Measurements from ENCODE around the gene LRBA.

The LRBA gene

GRCh38 chr4:150599547-150599946 lies 415.5 kb downstream of the LRBA start:
- no peak for DNase-seq (ENCODE audit: extremely low read depth, low read depth)
- H3K4me3 ChIP-seq (replicated peaks; ENCODE audit: low read depth, low read length), result no peak overlapping the region
- TF ChIP-seq, protein P1, sequence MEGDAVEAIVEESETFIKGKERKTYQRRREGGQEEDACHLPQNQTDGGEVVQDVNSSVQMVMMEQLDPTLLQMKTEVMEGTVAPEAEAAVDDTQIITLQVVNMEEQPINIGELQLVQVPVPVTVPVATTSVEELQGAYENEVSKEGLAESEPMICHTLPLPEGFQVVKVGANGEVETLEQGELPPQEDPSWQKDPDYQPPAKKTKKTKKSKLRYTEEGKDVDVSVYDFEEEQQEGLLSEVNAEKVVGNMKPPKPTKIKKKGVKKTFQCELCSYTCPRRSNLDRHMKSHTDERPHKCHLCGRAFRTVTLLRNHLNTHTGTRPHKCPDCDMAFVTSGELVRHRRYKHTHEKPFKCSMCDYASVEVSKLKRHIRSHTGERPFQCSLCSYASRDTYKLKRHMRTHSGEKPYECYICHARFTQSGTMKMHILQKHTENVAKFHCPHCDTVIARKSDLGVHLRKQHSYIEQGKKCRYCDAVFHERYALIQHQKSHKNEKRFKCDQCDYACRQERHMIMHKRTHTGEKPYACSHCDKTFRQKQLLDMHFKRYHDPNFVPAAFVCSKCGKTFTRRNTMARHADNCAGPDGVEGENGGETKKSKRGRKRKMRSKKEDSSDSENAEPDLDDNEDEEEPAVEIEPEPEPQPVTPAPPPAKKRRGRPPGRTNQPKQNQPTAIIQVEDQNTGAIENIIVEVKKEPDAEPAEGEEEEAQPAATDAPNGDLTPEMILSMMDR (IDR thresholded peaks at IDR 0.05; ENCODE audit: low read depth, low read length, missing control alignments), result no peak

DNA sequence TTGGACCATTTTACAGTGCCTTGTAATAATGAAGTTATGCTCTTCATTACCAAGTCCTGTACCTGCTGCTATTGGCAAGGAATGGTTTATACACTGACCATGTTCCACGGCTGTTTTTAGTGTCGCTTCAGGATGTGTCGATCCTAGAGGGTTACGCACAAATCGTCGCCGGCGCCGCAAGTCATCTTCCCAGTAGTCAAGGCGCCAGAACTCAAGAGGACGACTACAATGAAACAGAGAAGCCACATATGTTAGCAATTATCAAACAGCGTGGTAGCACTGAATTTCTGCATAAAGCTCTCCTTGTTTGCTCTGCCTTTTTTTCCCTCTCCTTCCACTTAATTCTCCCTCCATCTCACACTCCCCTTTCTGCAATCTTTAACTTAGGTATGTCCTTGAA lies 416.2 kb downstream of the LRBA start:
- TF ChIP-seq, protein P1 (IDR thresholded peaks at IDR 0.05; ENCODE audit: low read depth, low read length, missing control alignments), result no peak

DNA sequence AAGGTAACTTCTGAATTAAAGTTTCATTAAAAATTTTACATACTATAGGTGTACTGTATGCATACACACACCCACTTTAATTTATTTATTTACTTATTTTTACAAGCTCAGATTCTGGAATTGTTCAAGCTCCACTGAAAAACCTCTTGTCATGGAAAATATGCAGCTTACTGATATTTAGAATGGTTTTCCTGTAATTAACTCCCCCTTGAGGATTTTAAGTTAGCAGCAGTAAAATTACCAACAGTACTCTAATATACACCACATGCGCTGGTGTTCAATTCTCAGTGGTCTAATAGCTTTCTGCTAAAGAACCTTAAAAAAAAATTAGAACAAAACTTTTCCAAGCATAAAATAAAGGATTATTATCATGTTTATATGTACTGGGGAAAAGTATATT lies 421.1 kb downstream of the LRBA start:
- TF ChIP-seq, protein P1 (IDR thresholded peaks at IDR 0.05; ENCODE audit: low read depth, low read length, missing control alignments), result no peak
- no peak for DNase-seq (ENCODE audit: extremely low read depth, low read depth)
- no peak overlapping the region for H3K4me3 ChIP-seq (replicated peaks; ENCODE audit: low read depth, low read length)

More for the DNA sequence above, 416.2 kb downstream of the LRBA start:
- DNase-seq (ENCODE audit: extremely low read depth, low read depth), result no peak
- no peak overlapping the region for H3K4me3 ChIP-seq (replicated peaks; ENCODE audit: low read depth, low read length)

DNA sequence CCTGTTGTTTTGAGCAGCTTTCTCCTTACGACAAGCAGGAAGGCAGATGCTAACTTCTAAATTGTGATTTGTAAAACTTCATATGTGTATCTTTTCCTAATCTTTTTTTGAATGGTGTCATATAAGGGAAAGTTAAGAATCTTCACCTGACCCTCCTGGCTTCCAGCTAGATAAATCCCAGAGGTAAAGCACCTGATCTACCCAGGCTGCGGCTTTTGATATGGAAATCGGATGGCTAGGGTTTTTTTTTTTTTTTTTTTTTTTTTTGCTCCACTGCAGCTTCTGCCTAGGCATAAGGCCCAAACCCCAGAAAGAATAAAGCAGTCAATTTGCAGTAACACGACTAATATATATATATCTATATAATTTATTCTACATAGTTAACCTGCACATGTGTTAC lies 423.2 kb downstream of the LRBA start:
- H3K4me3 ChIP-seq (replicated peaks; ENCODE audit: low read depth, low read length), result no peak overlapping the region
- TF ChIP-seq, protein P1 (IDR thresholded peaks at IDR 0.05; ENCODE audit: low read depth, low read length, missing control alignments), result no peak
- no peak for DNase-seq (ENCODE audit: extremely low read depth, low read depth)

GRCh38 chr4:150591406-150591805 lies 423.7 kb downstream of the LRBA start:
- DNase-seq (ENCODE audit: extremely low read depth, low read depth), result no peak
- H3K4me3 ChIP-seq (replicated peaks; ENCODE audit: low read depth, low read length), result no peak overlapping the region
- TF ChIP-seq, protein P1 (IDR thresholded peaks at IDR 0.05; ENCODE audit: low read depth, low read length, missing control alignments), result no peak

DNA sequence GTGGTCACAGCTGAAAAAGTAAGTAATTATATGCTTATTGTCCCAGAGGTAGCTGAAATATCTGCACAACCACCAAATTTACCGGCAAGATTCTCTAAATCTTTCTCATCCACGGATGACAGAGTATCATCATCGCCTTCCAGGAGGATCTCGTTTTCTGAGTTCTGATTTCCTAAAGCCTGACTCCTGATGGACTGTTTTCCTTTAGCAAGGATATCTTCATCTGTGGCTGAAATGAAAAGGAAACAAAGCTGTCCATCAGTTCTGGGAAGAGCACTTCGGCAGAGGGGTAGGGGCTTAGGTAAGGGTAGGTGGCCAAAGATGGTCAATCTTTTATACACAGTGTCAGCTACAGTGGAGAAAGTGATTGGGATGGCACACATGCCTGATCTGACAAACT lies 424.5 kb downstream of the LRBA start:
- no peak overlapping the region for H3K4me3 ChIP-seq (replicated peaks; ENCODE audit: low read depth, low read length)
- DNase-seq (ENCODE audit: extremely low read depth, low read depth), result no peak
- TF ChIP-seq, protein P1 (IDR thresholded peaks at IDR 0.05; ENCODE audit: low read depth, low read length, missing control alignments), result no peak

GRCh38 chr4:150589157-150589556 lies 425.9 kb downstream of the LRBA start:
- DNase-seq (ENCODE audit: extremely low read depth, low read depth), result no peak
- no peak overlapping the region for H3K4me3 ChIP-seq (replicated peaks; ENCODE audit: low read depth, low read length)

More at GRCh38 chr4:150589157-150589556, 425.9 kb downstream of the LRBA start:
- TF ChIP-seq, protein P1 (IDR thresholded peaks at IDR 0.05; ENCODE audit: low read depth, low read length, missing control alignments), result no peak
